WTC11 (cell line): ENCODE results near the gene TAF15.

Experiments
- ELF4 ChIP-seq: sonication (generic); formaldehyde crosslinking; IDR thresholded peaks from 2 replicates; pipeline ENCODE4 v1.8.1; 2022; ENCODE audit warnings: low read depth, mild to moderate bottlenecking, moderate library complexity, missing genetic modification reagents
- FOXP1 ChIP-seq: sonication (generic); formaldehyde crosslinking; IDR thresholded peaks from 2 replicates; pipeline ENCODE4 v1.8.0; 2022; ENCODE audit warnings: missing genetic modification reagents, mild to moderate bottlenecking, moderate library complexity, borderline replicate concordance
- SMAD4 ChIP-seq: sonication (generic); formaldehyde crosslinking; IDR thresholded peaks from 2 replicates; pipeline ENCODE4 v1.8.0; 2022; ENCODE audit warnings: mild to moderate bottlenecking, missing genetic modification reagents
- TEAD4 ChIP-seq: sonication (generic); formaldehyde crosslinking; IDR thresholded peaks from 2 replicates; pipeline ENCODE4 v1.8.0; 2022; ENCODE audit warnings: mild to moderate bottlenecking, missing genetic modification reagents
- TF ChIP-seq, protein P1 (sequence below): fragments of 200-600 bp; IDR thresholded peaks from 2 replicates; pipeline ENCODE4 v1.8.0; 2022; ENCODE audit warnings: antibody characterized with exemption
- TF ChIP-seq, protein P2 (sequence below): sonication (generic); formaldehyde crosslinking; IDR thresholded peaks from 2 replicates; pipeline ENCODE4 v1.8.0; 2022; ENCODE audit warnings: mild to moderate bottlenecking, missing genetic modification reagents
- TF ChIP-seq, protein P3 (sequence below): sonication (generic); formaldehyde crosslinking; IDR thresholded peaks from 2 replicates; pipeline ENCODE4 v1.8.1; 2023; ENCODE audit warnings: mild to moderate bottlenecking, missing genetic modification reagents
- TF ChIP-seq, protein P4 (sequence below): sonication (generic); formaldehyde crosslinking; conservative IDR thresholded peaks from 2 replicates; pipeline ENCODE4 v1.8.1; 2023; ENCODE audit warnings: mild to moderate bottlenecking, low read depth, missing genetic modification reagents, moderate library complexity

DNA sequence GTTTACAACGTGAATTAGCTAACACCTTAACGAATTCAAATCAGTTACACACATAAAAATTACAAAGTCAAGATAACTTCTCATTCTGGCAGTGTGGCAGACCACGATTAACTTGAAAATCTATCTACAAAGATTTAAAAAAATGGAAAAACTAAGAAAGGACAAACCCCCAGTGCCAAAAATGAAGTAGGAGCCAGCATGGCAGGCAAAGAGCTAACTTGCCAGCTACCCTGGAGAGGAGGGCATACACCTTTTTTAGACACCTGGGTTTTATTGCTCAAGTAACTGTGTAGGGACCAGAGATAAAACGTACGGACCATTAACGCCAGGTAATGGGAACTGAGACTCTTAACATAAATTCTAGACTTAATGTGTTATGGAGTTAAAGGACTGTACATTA lies 2.5 kb downstream of the TAF15 start:
- TF ChIP-seq, protein P1, sequence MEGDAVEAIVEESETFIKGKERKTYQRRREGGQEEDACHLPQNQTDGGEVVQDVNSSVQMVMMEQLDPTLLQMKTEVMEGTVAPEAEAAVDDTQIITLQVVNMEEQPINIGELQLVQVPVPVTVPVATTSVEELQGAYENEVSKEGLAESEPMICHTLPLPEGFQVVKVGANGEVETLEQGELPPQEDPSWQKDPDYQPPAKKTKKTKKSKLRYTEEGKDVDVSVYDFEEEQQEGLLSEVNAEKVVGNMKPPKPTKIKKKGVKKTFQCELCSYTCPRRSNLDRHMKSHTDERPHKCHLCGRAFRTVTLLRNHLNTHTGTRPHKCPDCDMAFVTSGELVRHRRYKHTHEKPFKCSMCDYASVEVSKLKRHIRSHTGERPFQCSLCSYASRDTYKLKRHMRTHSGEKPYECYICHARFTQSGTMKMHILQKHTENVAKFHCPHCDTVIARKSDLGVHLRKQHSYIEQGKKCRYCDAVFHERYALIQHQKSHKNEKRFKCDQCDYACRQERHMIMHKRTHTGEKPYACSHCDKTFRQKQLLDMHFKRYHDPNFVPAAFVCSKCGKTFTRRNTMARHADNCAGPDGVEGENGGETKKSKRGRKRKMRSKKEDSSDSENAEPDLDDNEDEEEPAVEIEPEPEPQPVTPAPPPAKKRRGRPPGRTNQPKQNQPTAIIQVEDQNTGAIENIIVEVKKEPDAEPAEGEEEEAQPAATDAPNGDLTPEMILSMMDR, result no peak
- TF ChIP-seq TEAD4, result no peak
- TF ChIP-seq, protein P2, sequence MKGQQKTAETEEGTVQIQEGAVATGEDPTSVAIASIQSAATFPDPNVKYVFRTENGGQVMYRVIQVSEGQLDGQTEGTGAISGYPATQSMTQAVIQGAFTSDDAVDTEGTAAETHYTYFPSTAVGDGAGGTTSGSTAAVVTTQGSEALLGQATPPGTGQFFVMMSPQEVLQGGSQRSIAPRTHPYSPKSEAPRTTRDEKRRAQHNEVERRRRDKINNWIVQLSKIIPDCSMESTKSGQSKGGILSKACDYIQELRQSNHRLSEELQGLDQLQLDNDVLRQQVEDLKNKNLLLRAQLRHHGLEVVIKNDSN (CRISPR knock-in tag), result no peak
- TF ChIP-seq ELF4 (CRISPR knock-in tag), result no peak
- TF ChIP-seq, protein P3, sequence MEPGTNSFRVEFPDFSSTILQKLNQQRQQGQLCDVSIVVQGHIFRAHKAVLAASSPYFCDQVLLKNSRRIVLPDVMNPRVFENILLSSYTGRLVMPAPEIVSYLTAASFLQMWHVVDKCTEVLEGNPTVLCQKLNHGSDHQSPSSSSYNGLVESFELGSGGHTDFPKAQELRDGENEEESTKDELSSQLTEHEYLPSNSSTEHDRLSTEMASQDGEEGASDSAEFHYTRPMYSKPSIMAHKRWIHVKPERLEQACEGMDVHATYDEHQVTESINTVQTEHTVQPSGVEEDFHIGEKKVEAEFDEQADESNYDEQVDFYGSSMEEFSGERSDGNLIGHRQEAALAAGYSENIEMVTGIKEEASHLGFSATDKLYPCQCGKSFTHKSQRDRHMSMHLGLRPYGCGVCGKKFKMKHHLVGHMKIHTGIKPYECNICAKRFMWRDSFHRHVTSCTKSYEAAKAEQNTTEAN (CRISPR knock-in tag), result no peak
- TF ChIP-seq, protein P4, sequence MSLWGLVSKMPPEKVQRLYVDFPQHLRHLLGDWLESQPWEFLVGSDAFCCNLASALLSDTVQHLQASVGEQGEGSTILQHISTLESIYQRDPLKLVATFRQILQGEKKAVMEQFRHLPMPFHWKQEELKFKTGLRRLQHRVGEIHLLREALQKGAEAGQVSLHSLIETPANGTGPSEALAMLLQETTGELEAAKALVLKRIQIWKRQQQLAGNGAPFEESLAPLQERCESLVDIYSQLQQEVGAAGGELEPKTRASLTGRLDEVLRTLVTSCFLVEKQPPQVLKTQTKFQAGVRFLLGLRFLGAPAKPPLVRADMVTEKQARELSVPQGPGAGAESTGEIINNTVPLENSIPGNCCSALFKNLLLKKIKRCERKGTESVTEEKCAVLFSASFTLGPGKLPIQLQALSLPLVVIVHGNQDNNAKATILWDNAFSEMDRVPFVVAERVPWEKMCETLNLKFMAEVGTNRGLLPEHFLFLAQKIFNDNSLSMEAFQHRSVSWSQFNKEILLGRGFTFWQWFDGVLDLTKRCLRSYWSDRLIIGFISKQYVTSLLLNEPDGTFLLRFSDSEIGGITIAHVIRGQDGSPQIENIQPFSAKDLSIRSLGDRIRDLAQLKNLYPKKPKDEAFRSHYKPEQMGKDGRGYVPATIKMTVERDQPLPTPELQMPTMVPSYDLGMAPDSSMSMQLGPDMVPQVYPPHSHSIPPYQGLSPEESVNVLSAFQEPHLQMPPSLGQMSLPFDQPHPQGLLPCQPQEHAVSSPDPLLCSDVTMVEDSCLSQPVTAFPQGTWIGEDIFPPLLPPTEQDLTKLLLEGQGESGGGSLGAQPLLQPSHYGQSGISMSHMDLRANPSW (CRISPR knock-in tag), result no peak
- no peak for TF ChIP-seq FOXP1 (CRISPR knock-in tag)
- TF ChIP-seq SMAD4 (CRISPR knock-in tag), result no peak
